ENCODE results near the gene DPAGT1. TPM values are rescaled to one million over a fixed set of nuclear protein-coding genes. Genes with fewer than 3 reads are reported as not detected.

DPAGT1 gene
- 10 to 100 TPM; 18.6 to 43.9 (median 28.3) TPM for total RNA-seq

DNA sequence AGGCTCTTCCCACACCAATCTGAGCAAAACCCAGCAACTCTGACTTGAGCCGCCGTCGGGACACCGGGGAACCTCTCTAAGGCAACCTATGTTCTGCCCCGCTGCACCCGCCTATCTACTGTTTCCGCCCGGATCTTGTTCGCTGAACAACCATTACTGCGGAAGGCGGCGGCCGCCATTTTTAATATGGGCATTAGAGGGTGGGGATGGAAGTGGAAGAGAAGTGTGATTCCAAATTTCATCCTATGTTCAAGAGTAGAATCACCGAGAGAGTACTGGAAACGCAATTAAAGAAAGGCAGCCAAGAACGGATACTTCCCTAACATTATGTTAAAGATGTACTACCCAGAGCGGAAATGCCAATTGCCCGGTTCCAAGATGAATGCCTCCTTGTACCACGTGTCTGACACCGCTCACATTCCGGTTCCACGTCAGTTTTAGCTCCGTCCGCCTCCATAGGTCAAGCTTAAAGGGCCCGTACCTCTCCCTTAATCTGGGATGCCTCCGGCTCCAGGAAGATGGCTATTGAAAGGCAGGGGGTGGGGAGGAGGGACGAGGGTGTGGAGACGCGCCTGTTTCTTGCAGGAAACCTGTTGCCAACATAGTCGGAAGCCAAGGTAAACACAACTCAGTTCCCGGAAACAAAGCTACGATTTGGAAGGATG, at the start of gene DPAGT1:
Gene DPAGT1, minus strand, starts transcription at position 95 of the 665 bp plus-strand sequence. CDS start 198 bp downstream, outside the sequence.
- H3K4me3 ChIP-seq, result peak within 1 kb of the TSS; percentile 66 to 92 (median 74)
- peak; percentile 97 for ATAC-seq (ENCODE audit: low FRiP score in 2 of 2)
- no peaks in the 10 kb centered on the region for H3K9me3 ChIP-seq
- H3K36me3 ChIP-seq, result peaks cover 3 to 17% (median 9%) of the 10 kb centered on the region in 4 donors
- WGBS, 2 donors, result 0 to 3% methylated on average over 16 to 32 of the region's 32 CpGs
- DNase-seq, result peak in 1 of 2 donors; percentile 93
- H3K4me1 ChIP-seq, result peaks cover 28 to 39% (median 30%) of the 10 kb centered on the region in 4 donors
- H3K27me3 ChIP-seq, result no peaks in the 10 kb centered on the region
- peak within 1 kb of the TSS; percentile 88 to 92 (median 89) for H3K27ac ChIP-seq
- TF ChIP-seq, protein P1, sequence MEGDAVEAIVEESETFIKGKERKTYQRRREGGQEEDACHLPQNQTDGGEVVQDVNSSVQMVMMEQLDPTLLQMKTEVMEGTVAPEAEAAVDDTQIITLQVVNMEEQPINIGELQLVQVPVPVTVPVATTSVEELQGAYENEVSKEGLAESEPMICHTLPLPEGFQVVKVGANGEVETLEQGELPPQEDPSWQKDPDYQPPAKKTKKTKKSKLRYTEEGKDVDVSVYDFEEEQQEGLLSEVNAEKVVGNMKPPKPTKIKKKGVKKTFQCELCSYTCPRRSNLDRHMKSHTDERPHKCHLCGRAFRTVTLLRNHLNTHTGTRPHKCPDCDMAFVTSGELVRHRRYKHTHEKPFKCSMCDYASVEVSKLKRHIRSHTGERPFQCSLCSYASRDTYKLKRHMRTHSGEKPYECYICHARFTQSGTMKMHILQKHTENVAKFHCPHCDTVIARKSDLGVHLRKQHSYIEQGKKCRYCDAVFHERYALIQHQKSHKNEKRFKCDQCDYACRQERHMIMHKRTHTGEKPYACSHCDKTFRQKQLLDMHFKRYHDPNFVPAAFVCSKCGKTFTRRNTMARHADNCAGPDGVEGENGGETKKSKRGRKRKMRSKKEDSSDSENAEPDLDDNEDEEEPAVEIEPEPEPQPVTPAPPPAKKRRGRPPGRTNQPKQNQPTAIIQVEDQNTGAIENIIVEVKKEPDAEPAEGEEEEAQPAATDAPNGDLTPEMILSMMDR (IDR thresholded peaks at IDR 0.05), result peak in 1 of 6 experiments; percentile 9
- TF ChIP-seq POLR2AphosphoS5 (IDR thresholded peaks at IDR 0.05) (peak; percentile 64 to 65), POLR2A (IDR thresholded peaks at IDR 0.05) (peak in 2 of 4 donors; percentile 37 to 58), EP300 (IDR thresholded peaks at IDR 0.05) (peak in 1 of 4 donors; percentile 2)

DNA sequence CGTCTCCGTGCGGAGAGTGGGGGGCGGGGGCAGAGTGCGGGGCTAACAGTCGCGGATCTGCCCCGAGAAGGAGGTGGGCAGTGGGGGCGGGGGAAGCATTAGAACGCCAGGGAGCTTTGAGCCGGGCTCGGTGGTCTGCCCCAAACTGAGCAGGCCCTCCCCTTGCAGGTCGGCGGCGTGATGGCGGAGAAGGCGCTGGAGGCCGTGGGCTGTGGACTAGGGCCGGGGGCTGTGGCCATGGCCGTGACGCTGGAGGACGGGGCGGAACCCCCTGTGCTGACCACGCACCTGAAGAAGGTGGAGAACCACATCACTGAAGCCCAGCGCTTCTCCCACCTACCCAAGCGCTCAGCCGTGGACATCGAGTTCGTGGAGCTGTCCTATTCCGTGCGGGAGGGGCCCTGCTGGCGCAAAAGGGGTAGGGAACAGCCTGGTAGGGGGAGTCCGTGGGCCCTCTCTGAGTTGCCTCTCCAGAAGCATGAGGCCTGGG, 48.2 kb upstream of the DPAGT1 start:
- DNase-seq, result peak in 1 of 2 donors; percentile 73
- H3K27me3 ChIP-seq, result peaks cover 0 to 23% (median 13%) of the 10 kb centered on the region in 4 donors
- 25 to 35% methylated on average over 25 to 33 of the region's 33 CpGs for WGBS, 2 donors

DNA sequence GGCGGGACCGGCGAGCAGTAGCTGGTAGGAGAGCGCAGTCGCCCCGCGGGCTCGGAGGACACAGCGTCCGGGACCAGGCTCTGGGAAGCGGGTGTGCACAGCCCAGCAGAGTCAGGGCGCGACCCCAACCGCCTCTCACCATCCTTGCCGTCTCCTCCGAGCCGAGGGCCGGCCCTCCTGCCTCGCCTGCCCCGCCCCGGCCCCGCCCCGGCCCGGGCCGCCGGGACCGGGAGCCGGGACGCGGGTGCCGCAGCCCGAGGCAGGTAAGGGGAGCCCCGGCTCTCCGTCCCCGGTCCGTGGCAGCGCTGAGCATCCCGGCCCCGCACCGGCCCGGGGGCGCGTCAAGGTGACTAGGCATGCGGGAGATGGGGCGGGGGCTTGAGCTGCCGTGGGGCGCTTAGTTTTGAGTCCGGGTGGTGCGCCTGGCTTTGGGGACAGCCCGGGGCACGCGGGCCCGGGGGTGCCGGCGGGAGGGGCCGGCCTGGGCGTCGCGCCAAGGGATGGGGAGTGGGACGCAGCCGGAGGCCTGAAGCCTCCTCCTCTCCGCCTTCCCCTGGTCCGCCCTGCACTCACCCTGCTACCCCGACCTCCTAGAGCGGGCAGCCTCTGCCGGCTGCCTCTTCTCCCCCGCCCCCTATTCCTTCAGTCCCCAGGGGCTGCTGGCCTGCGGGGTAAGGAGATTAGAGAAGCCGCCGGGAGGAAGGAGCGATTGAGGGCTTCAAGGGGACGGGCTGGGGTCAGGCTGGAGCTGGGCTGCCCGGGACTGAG, 47.5 kb upstream of the DPAGT1 start, which contains the start of gene ABCG4:
Gene ABCG4, plus strand, starts transcription at position 35 of the 768 bp plus-strand sequence. CDS start 914 bp downstream, outside the sequence.
- 0 to 7% methylated on average over 1 to 28 of the region's 73 CpGs for WGBS, 2 donors
- Histone ChIP-seq H3K36me3 (no peaks in the 10 kb centered on the region), H3K4me3 (peak within 1 kb of the TSS; percentile 55 to 66 (median 62)), H3K27ac (peak within 1 kb of the TSS in 1 of 4 donors; percentile 14), H3K4me1 (peaks cover 12 to 24% (median 16%) of the 10 kb centered on the region in 4 donors), H3K27me3 (peaks cover 0 to 23% (median 13%) of the 10 kb centered on the region in 4 donors), H3K9me3 (no peaks in the 10 kb centered on the region)
- peak in 1 of 2 donors; percentile 88 for DNase-seq
- ATAC-seq (ENCODE audit: low FRiP score in 2 of 2), result peak in 1 of 2 donors; percentile 56
- TF ChIP-seq POLR2AphosphoS5 (IDR thresholded peaks at IDR 0.05), result no peak
- TF ChIP-seq, protein P1 (IDR thresholded peaks at IDR 0.05), result no peak
- no peak for TF ChIP-seq EP300 (IDR thresholded peaks at IDR 0.05)
- no peak for TF ChIP-seq POLR2A (IDR thresholded peaks at IDR 0.05)

More for the DNA sequence above, 48.2 kb upstream of the DPAGT1 start:
- H3K4me3 ChIP-seq, result peak overlapping the region in 3 of 4 donors; percentile 60 to 66 (median 63)
- peaks cover 12 to 19% (median 16%) of the 10 kb centered on the region in 4 donors for H3K4me1 ChIP-seq
- no peak for TF ChIP-seq POLR2AphosphoS5 (IDR thresholded peaks at IDR 0.05)
- TF ChIP-seq EP300 (IDR thresholded peaks at IDR 0.05), result no peak
- TF ChIP-seq, protein P1 (IDR thresholded peaks at IDR 0.05), result no peak
- TF ChIP-seq POLR2A (IDR thresholded peaks at IDR 0.05), result no peak
- no peak for ATAC-seq (ENCODE audit: low FRiP score in 2 of 2)
- no peaks in the 10 kb centered on the region for H3K36me3 ChIP-seq
- H3K27ac ChIP-seq, result no peak overlapping the region
- no peaks in the 10 kb centered on the region for H3K9me3 ChIP-seq

DNA sequence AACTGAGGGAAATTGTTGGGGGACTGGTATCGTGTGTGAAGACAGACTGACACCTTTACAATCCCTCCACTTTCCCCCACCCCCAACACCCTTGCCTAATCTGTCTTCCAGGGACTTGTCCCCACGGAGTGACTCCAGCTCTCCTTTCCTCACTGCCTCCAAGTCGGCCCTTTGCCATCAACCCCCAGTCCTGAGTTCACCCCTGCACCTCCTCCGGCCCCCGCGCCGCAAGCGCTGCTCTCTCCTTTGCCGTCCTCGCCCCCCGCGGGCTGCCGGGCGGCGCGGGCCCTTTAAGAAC, 47.0 kb upstream of the DPAGT1 start:
- ATAC-seq (ENCODE audit: low FRiP score in 2 of 2) (no peak), DNase-seq (no peak)
- H3K36me3 ChIP-seq, result no peaks in the 10 kb centered on the region
- H3K4me1 ChIP-seq, result peaks cover 12 to 24% (median 16%) of the 10 kb centered on the region in 4 donors
- TF ChIP-seq EP300 (IDR thresholded peaks at IDR 0.05) (no peak), POLR2AphosphoS5 (IDR thresholded peaks at IDR 0.05) (no peak), POLR2A (IDR thresholded peaks at IDR 0.05) (no peak)
- TF ChIP-seq, protein P1 (IDR thresholded peaks at IDR 0.05), result no peak
- H3K9me3 ChIP-seq, result no peaks in the 10 kb centered on the region
- 2 to 5% methylated on average over 10 to 16 of the region's 16 CpGs for WGBS, 2 donors
- H3K4me3 ChIP-seq, result peak overlapping the region; percentile 55 to 66 (median 62)
- peak overlapping the region in 1 of 4 donors; percentile 14 for H3K27ac ChIP-seq
- H3K27me3 ChIP-seq, result peaks cover 0 to 23% (median 13%) of the 10 kb centered on the region in 4 donors
